ENCODE data around the gene VAT1L.

DNA sequence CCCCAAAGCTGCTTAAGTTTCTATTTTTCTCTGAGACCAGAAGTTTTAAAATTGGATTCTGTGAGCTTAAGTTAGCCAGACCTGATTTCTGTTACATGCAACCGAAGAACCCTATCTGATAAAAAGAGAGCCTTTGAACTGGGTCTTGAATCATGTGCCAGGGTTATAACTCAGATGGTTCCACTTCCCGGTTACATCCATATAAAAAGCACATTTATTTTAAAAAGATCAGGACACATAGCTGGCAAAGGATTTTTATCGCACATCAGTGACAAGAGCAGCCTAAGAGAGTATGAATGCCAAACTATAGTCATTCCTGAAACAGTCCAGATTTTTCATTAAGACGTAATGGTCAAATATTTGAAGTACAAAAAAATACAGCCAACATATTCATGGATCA is 201.5 kb downstream of the VAT1L start:
- TF ChIP-seq EP300 (IDR thresholded peaks at IDR 0.05; ENCODE audit: borderline replicate concordance) (no peak), EGR1 (IDR thresholded peaks at IDR 0.05) (no peak), TEAD4 (IDR thresholded peaks at IDR 0.05) (no peak), RAD21 (IDR thresholded peaks at IDR 0.05; ENCODE audit: low read depth) (no peak), FOXM1 (IDR thresholded peaks at IDR 0.05; ENCODE audit: borderline replicate concordance, low read depth) (no peak), REST (IDR thresholded peaks at IDR 0.05; ENCODE audit: low read depth) (no peak), TAF1 (IDR thresholded peaks at IDR 0.05; ENCODE audit: low read depth) (no peak), CEBPB (IDR thresholded peaks at IDR 0.05) (no peak), YY1 (IDR thresholded peaks at IDR 0.05; ENCODE audit: low read depth) (no peak)
- TF ChIP-seq, protein P1, sequence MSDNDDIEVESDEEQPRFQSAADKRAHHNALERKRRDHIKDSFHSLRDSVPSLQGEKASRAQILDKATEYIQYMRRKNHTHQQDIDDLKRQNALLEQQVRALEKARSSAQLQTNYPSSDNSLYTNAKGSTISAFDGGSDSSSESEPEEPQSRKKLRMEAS (IDR thresholded peaks at IDR 0.05): no peak
